Left kidney (tissue), 8 donors: ENCODE data around the gene HEPH. TPM values are rescaled to one million over a fixed set of nuclear protein-coding genes. Genes with fewer than 3 reads are reported as not detected.
A peak's percentile ranks its signal among the peaks of the same experiment; 100 is the strongest.
"Not testable (repeated sequence)": the region's sequence is repeated elsewhere in the genome, so short reads cannot be mapped to it uniquely, and the experiment has no call there.

Source experiments
- DNase-seq: peaks from one replicate; pipeline ENCODE4 v3.0.0-alpha.2; 2013
- long read RNA-seq, 8 donors: transcript quantifications; one replicate each; lab custom pipeline, GENCODE V29; 2026
- polyA plus RNA-seq: library from polyadenylated mRNA; unstranded; fragments of 120-200 nt; gene quantifications from one replicate; pipeline ENCODE4 v1.2.1, GENCODE V29; 2013; ENCODE audit not compliant: insufficient read length

HEPH gene
- polyA plus RNA-seq: 53.6 TPM
- long read RNA-seq, donor 1, full-length matches to known transcripts: 3 of 18 reads
- long read RNA-seq, donor 1, partial matches to known transcripts: 15 of 18 reads
- long read RNA-seq, donor 1, other reads (novel, unspliced or antisense): 0 of 18 reads
- long read RNA-seq, donor 2, full-length matches to known transcripts: 6 of 35 reads
- long read RNA-seq, donor 2, partial matches to known transcripts: 24 of 35 reads
- long read RNA-seq, donor 2, other reads (novel, unspliced or antisense): 5 of 35 reads
- long read RNA-seq, donor 3, full-length matches to known transcripts: 5 of 10 reads
- long read RNA-seq, donor 3, partial matches to known transcripts: 0 of 10 reads
- long read RNA-seq, donor 3, other reads (novel, unspliced or antisense): 5 of 10 reads
- long read RNA-seq, donor 4: 0 reads
- long read RNA-seq, donor 5, full-length matches to known transcripts: 2 of 27 reads
- long read RNA-seq, donor 5, partial matches to known transcripts: 25 of 27 reads
- long read RNA-seq, donor 5, other reads (novel, unspliced or antisense): 0 of 27 reads
- long read RNA-seq, donor 6, partial matches to known transcripts: 0 of 3 reads
- long read RNA-seq, donor 6, other reads (novel, unspliced or antisense): 0 of 3 reads
- long read RNA-seq, donor 7, partial matches to known transcripts: 0 of 4 reads
- long read RNA-seq, donor 7, other reads (novel, unspliced or antisense): 0 of 4 reads
- long read RNA-seq, donor 8, full-length matches to known transcripts: 1 of 1 reads
- long read RNA-seq, donor 8, partial matches to known transcripts: 0 of 1 reads
- long read RNA-seq, donor 8, other reads (novel, unspliced or antisense): 0 of 1 reads

DNA sequence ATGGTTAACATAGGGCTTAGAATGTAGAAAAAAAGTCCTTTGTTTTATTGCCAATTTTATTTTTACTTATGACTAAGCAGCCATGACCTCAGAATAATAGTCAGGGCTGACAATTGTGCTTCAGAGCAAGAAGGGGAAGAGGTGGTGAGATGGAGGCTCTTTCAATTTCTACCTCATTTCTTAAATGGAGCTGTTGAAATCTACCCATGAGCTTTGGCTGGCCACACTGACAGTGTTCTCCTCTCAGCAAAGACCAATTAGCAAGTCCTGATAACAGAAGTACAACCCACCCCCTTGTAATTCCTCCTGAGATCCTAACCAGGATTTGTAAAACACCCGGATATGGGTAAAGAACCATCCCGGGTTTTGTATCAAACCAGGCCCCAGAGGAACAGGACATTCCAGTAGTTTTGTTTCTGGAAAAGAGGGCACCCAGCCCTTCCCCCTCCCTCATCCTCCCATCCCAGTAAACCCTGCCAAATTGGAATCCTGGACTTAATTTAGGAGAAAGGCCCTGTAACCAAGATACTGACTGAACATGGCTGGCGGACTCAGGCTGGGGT lies at the start of gene HEPH:
Gene HEPH, plus strand, starts transcription at position 399 of the 563 bp plus-strand sequence. CDS start 6,324 bp downstream, outside the sequence.
- DNase-seq: peak; percentile 43

- DNase-seq: not testable (repeated sequence)
These were observed 45.3 kb upstream of the HEPH start for GRCh38 chrX:66118722-66119121.

DNA sequence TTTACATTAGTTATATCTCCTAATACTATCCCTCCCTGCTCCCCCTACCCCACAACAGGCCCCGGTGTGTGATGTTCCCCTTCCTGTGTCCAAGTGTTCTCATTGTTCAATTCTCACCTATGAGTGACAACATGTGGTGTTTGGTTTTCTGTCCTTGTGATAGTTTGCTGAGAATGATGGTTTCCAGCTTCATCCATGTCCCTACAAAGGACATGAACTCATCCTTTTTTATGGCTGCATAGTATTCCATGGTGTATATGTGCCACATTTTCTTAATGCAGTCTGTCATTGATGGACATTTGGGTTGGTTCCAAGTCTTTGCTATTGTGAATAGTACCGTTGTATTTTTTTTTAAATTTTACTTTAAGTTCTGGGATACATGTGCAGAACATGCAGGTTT lies 42.7 kb upstream of the HEPH start:
- not testable (repeated sequence) for DNase-seq

GRCh38 chrX:66126662-66127061 lies 37.4 kb upstream of the HEPH start:
- no peak for DNase-seq

DNA sequence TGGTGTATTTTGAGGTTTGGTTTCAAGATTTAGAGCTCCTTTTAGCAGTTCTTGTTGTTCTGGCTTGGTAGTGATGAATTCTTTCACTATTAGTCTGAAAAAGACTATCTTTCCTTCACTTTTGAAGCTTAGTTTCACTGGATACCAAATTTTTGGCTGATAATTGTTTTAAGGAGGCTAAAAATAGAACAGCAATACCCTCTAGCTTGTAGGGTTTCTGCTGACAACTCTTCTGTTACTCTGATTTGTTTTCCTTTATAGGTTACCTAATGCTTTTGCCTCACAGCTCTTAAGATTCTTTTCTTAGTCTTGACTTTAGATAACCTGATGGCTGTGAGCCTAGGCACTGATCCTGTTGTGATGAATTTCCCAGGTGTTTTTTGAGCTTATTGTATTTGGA lies 33.6 kb upstream of the HEPH start:
- DNase-seq: no peak

- DNase-seq: not testable (repeated sequence)
These were observed 28.8 kb upstream of the HEPH start for GRCh38 chrX:66135284-66135683.

GRCh38 chrX:66142351-66142750 lies 21.7 kb upstream of the HEPH start:
- no peak for DNase-seq

GRCh38 chrX:66144258-66144657 lies 19.8 kb upstream of the HEPH start:
- no peak for DNase-seq

GRCh38 chrX:66149519-66149918 lies 14.5 kb upstream of the HEPH start:
- no peak for DNase-seq

- no peak for DNase-seq
These were observed 13.9 kb upstream of the HEPH start for GRCh38 chrX:66150163-66150562.

GRCh38 chrX:66162331-66162822 lies 1.7 kb upstream of the HEPH start:
- no peak for DNase-seq

GRCh38 chrX:66163447-66163846 lies 600 bp upstream of the HEPH start:
- no peak for DNase-seq

DNA sequence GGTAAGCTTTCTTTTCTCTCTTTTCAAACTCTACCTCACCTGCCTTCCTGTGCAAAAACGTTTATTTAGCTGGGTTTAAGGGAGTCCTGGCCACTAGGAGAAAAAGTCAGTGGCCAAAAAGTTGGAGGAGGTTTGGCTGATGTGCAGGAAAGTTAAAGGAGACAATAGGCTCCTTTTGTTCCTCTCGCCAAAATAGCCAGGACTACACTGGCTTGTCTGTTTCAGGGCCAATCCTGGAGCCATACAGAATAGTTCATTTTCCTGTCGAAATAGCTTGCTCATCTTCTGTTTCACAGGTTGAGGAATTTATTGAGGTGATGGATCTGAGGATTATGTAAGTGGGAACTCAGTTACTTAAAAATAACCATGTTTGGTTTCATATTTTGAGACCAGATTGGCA lies 423 bp downstream of the HEPH start:
- DNase-seq: peak; percentile 8

DNA sequence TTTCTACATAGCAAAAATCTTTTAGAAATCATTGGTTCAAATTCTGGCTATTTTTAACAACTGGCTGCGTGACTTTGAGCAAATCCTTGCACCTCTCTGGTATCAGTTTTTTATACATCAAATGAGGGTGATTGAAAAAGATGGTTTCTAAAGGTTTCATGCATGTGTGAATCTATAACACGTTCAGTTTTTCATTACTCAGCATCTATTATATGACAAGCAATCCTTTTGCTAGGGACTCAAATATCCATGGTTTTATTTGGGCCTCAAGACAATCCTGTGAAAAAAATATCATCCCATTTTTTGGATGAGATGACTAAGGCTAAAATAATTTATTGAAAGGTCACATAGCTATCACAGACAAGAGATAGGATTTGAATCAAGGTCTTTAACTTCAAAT lies 884 bp downstream of the HEPH start:
- no peak for DNase-seq

- no peak for DNase-seq
These were observed 2.6 kb downstream of the HEPH start for GRCh38 chrX:66166671-66167070.

GRCh38 chrX:66167431-66167830 lies 3.4 kb downstream of the HEPH start:
- DNase-seq: no peak

DNA sequence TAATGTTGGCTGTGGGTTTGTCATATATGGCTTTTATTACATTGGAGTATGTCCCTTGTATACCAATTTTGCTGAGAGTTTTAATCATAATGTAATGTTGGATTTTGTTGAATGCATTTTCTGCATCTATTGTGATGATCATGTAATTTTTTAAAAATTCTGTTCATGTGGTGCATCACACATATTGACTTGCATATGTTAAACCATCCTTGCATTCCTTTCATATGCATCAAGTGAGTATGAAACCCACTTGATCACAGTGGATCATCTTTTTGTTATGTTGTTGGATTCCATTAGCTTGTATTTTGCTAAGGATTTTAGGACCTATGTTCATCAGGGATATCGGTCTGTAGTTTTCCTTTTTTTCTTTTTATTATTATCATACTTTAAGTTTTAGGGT lies 12.1 kb downstream of the HEPH start:
- DNase-seq: no peak

GRCh38 chrX:66191563-66191962 lies 27.5 kb downstream of the HEPH start:
- no peak for DNase-seq

DNA sequence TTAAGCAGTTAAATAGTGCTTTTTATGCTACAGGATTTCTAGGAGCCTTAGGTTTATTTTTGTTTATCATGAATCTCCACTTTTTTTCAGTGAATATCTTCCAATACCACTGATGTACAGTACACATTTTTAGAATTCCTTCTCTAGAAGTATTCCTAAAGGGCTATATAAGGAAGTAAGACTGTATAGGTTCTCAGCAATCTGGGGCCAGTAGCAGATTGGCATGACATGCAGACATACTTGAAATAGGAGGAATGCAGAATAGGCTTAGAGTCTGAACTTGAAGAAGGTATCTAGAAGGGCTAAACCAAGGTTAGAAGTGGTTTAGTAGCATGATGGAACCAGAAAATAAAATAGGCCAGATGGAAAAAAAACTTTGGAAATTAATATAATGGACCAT lies 29.8 kb downstream of the HEPH start:
- no peak for DNase-seq

- no peak for DNase-seq
These were observed 36.1 kb downstream of the HEPH start for GRCh38 chrX:66200050-66200664.

DNA sequence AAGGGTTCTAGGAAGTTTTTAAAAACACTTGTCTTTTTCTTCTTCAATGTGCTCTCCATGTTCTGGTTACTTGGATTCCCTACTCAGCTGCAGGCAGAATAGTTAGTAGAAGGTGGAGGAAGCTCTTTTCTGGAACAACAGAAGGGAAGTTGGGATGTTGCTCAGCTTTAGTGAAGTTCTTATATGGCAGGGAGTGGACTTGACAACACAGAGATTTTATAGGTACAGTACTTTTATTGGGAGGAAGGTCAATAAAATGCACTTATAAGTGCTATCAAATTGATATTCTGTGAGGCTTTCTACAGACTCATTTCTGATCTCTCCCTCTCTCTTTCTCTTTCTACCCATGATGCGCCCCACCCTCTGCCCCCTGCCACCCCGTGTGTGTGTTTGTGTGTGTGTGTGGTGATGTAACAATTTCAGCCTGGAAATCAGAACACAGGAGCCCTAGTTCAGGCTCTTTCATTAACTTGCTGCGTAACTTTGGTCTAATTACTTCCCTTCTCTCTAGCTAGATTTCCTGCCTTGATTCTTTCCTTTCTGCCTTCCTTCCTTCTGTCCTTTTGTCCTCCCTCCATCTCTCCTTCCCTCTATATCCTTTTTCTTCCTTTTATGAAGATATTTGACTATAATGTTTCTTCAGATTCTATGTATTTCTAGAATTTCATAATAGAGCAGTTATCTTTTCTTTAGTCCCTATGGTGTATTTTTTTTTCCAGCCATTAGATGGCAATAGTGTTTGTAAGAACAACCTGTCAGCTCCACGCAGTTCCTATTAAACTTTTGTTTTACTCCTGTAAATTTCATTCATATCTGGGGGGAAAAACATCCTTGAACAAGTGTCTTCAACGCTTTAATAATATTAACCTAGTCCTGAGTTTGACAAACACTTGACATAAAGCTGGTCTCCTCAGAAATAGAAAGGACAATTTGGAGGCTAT lies 37.1 kb downstream of the HEPH start:
- peak; percentile 0 for DNase-seq
